ENCODE results near the gene SERTAD2. TPM values are rescaled to one million over a fixed set of nuclear protein-coding genes. Genes with fewer than 3 reads are reported as not detected.

Gene SERTAD2
- total RNA-seq, 1 donor from 2014 or later = 41.5 TPM

DNA sequence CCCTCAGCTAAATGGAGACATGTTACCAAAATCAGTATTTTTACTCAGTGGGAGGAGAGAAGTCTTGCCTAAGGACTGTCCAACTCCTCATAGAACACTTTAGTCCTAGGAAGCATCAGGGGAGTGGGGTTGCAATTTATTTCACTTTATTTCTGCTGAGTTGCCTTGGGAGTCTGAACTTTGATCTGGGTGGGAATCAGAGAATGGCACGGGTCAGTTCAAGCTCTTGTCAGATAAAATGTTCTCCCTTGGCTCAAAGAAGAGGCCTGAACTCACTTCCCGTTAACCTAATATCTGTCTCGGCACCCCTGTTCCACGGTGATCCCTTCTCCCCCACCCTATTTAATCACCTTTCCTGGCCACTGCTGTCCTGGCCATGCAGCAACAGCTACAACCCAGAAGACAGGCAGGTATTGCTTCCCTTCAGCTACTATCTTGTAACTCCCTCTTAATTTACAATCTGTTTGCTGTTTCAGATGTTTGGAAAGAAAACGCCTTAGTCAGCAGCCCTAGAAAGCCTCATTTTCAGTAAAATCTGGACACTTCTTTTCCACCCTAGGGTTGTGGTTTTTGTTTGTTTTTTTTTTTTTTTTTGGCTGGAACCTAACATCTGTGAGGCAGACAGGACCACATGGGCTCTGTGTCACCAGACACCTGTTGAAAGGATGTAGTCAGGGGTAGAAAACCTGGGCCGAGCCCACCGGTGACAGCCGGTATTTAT is 52.5 kb downstream of the SERTAD2 start:
- peak overlapping the region; percentile 91 for H3K27ac Mint-ChIP-seq
- peaks cover 8% of the 10 kb centered on the region for H3K36me3 Mint-ChIP-seq
- H3K27me3 Mint-ChIP-seq (ENCODE audit: low read depth) = no peaks in the 10 kb centered on the region
- peaks cover 16% of the 10 kb centered on the region for H3K9me3 Mint-ChIP-seq
- TF ChIP-seq, protein P1, sequence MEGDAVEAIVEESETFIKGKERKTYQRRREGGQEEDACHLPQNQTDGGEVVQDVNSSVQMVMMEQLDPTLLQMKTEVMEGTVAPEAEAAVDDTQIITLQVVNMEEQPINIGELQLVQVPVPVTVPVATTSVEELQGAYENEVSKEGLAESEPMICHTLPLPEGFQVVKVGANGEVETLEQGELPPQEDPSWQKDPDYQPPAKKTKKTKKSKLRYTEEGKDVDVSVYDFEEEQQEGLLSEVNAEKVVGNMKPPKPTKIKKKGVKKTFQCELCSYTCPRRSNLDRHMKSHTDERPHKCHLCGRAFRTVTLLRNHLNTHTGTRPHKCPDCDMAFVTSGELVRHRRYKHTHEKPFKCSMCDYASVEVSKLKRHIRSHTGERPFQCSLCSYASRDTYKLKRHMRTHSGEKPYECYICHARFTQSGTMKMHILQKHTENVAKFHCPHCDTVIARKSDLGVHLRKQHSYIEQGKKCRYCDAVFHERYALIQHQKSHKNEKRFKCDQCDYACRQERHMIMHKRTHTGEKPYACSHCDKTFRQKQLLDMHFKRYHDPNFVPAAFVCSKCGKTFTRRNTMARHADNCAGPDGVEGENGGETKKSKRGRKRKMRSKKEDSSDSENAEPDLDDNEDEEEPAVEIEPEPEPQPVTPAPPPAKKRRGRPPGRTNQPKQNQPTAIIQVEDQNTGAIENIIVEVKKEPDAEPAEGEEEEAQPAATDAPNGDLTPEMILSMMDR (IDR thresholded peaks at IDR 0.05; ENCODE audit: unreplicated experiment) = no peak
- no peak for DNase-seq (ENCODE audit: low spot score in 2 of 2, unreplicated experiment in 2 of 2)
- H3K4me1 Mint-ChIP-seq = peaks cover 56% of the 10 kb centered on the region
- H3K4me3 Mint-ChIP-seq = no peak overlapping the region

DNA sequence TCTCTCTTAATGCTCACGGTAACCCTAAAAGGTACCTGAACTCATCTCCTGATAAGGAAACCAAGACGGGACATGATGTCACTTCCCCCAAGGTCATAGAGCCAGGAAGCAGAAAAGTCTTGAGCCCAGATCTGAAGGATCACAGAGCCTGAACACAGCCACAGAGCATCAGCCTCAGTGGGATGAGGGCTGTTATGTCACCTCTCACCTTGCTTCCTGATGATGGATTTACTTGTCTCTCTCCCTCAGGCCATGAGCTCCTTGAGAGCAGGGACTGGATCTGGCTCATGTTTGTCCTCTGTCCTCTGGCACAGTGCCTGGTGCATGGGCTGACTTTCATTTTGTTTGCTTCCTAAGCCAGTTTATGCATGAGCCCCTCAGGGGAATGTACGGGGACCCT is 54.2 kb downstream of the SERTAD2 start:
- TF ChIP-seq, protein P1 (IDR thresholded peaks at IDR 0.05; ENCODE audit: unreplicated experiment) = no peak
- Mint-ChIP-seq H3K27me3 (ENCODE audit: low read depth) (no peaks in the 10 kb centered on the region), H3K4me3 (no peak overlapping the region), H3K27ac (peak overlapping the region; percentile 68), H3K36me3 (peaks cover 7% of the 10 kb centered on the region), H3K4me1 (peaks cover 47% of the 10 kb centered on the region), H3K9me3 (peaks cover 12% of the 10 kb centered on the region)
- DNase-seq (ENCODE audit: low spot score in 2 of 2, unreplicated experiment in 2 of 2) = no peak

DNA sequence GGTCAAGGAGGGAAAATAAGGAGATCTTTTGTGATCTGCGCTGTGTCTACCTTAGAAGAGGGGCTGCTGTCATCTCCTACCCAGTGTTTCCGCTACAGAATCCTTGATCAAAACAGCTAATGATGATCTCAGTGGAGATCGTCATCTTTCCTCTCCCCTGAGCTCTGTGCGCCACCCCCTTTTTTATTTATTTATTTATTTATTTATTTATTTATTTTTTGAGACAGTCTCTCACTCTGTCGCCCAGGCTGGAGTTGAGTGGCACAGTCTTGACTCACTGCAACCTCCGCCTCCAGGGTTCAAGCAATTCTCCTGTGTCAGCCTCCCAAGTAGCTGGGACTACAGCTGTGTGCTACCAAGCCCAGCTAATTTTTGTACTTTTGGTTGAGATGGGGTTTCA is 55.5 kb downstream of the SERTAD2 start:
- no peaks in the 10 kb centered on the region for H3K9me3 Mint-ChIP-seq
- TF ChIP-seq, protein P1 (IDR thresholded peaks at IDR 0.05; ENCODE audit: unreplicated experiment) = no peak
- H3K27me3 Mint-ChIP-seq (ENCODE audit: low read depth) = no peaks in the 10 kb centered on the region
- H3K4me1 Mint-ChIP-seq = peaks cover 40% of the 10 kb centered on the region
- H3K4me3 Mint-ChIP-seq = no peak overlapping the region
- DNase-seq (ENCODE audit: low spot score in 2 of 2, unreplicated experiment in 2 of 2) = no peak
- no peaks in the 10 kb centered on the region for H3K36me3 Mint-ChIP-seq
- no peak overlapping the region for H3K27ac Mint-ChIP-seq

DNA sequence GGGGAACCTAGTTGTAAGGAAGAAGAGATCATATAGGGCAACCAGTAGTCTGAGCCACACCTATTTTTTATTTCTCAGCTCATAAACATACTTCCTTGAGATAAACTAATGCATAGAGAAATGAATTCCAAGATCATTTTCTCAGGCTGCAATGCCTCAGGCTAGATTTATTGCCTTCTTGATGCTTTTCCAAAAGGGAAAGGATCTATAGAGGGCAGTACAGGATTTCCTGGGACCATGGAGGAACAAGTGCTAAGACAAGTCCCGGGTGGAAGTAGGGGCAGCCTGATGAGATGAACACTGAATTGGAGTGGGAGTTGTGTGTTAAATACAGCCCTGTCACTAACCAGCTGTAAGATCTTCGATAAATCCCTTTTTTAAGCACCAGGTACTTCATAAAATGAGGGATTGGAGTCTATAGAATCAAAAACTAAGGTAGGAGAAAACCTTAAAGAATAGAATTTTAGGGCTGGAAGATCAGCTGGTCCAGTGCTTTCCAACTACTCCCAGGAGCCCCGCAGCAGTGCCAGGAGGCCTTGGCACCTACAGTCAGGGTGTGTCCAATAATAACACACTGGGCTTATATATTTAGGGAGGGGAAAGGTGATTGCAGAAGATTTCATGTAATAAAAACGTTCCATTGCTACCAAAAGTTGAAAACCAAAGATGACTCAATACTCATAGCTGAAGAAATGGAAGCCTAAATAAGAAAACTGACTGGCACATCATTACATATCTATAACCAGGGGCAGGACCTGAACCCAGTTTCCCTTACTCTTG is 58.1 kb downstream of the SERTAD2 start:
- Mint-ChIP-seq H3K4me1 (peaks cover 24% of the 10 kb centered on the region), H3K27me3 (ENCODE audit: low read depth) (no peaks in the 10 kb centered on the region), H3K36me3 (peaks cover 5% of the 10 kb centered on the region), H3K9me3 (no peaks in the 10 kb centered on the region), H3K4me3 (no peak overlapping the region), H3K27ac (no peak overlapping the region)
- DNase-seq (ENCODE audit: low spot score in 2 of 2, unreplicated experiment in 2 of 2) = no peak
- TF ChIP-seq, protein P1 (IDR thresholded peaks at IDR 0.05; ENCODE audit: unreplicated experiment) = no peak

DNA sequence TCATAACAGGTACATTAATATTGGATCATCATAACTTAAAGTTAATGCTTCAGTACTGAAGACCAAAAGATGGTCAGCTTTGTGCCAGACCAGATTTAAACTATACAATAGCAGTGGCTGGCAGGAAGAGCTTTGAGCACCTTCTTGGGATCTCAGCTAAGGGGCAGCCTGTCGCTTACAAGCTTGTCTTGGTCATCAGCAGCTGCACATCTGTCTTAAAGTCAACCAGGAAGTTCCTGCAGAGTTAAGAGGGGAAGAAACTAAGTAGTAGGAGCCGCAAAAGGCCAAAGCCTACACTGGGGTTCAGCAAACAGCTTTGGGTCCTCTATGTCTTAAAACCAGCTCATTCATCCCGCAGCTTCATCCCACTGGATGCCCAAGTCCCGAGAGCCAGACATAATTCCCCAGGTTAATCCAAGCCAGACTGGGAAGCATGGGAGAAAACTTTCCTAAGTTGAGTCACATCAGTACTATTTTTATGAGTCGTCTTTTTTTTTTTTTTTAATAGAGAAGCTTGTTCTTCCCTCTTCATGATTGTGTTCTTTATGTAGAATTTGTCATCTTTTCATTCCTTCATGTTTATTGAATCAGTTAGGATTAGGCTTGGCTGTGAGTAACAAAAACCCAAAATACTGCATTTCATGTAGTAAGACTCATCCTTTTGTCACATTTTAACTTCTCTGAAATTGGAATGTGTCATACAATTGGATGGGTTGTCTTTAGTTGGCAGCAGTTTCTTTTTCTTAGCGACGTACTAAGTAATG is 59.3 kb downstream of the SERTAD2 start:
- no peak overlapping the region for H3K27ac Mint-ChIP-seq
- no peak overlapping the region for H3K4me3 Mint-ChIP-seq
- H3K36me3 Mint-ChIP-seq = peaks cover 5% of the 10 kb centered on the region
- H3K9me3 Mint-ChIP-seq = no peaks in the 10 kb centered on the region
- TF ChIP-seq, protein P1 (IDR thresholded peaks at IDR 0.05; ENCODE audit: unreplicated experiment) = no peak
- no peaks in the 10 kb centered on the region for H3K27me3 Mint-ChIP-seq (ENCODE audit: low read depth)
- peaks cover 16% of the 10 kb centered on the region for H3K4me1 Mint-ChIP-seq
- no peak for DNase-seq (ENCODE audit: low spot score in 2 of 2, unreplicated experiment in 2 of 2)
